ENCODE measurements around the gene MCAT.

- TF ChIP-seq, protein P1, sequence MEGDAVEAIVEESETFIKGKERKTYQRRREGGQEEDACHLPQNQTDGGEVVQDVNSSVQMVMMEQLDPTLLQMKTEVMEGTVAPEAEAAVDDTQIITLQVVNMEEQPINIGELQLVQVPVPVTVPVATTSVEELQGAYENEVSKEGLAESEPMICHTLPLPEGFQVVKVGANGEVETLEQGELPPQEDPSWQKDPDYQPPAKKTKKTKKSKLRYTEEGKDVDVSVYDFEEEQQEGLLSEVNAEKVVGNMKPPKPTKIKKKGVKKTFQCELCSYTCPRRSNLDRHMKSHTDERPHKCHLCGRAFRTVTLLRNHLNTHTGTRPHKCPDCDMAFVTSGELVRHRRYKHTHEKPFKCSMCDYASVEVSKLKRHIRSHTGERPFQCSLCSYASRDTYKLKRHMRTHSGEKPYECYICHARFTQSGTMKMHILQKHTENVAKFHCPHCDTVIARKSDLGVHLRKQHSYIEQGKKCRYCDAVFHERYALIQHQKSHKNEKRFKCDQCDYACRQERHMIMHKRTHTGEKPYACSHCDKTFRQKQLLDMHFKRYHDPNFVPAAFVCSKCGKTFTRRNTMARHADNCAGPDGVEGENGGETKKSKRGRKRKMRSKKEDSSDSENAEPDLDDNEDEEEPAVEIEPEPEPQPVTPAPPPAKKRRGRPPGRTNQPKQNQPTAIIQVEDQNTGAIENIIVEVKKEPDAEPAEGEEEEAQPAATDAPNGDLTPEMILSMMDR (IDR thresholded peaks at IDR 0.05; ENCODE audit: insufficient read depth, low read length): peak; percentile 45
- TF ChIP-seq GABPA (IDR thresholded peaks at IDR 0.05; ENCODE audit: low read depth): no peak
- no peak for TF ChIP-seq POLR2AphosphoS5 (IDR thresholded peaks at IDR 0.05; ENCODE audit: low read depth)
- TF ChIP-seq SPI1 (IDR thresholded peaks at IDR 0.05; ENCODE audit: borderline replicate concordance, low read depth): peak; percentile 72; the same call in 1 of the 2 replicates
- no peak for TF ChIP-seq REST (IDR thresholded peaks at IDR 0.05; ENCODE audit: insufficient replicate concordance, low read depth)
These were observed 52.9 kb downstream of the MCAT start for GRCh38 chr22:43090130-43090789.

Data from HL-60 (cell line).